Spinal cord (tissue), 10 donors: ENCODE data around the gene BRDT. TPM values are rescaled to one million over a fixed set of nuclear protein-coding genes. Genes with fewer than 3 reads are reported as not detected.

Experiments
- DNase-seq, 6 donors: peaks; one replicate each; pipeline versions ENCODE4 v3.0.0 to v3.0.0-alpha.2; 2013 to 2015; ENCODE audit warnings: low spot score in 6 of 6, low read depth in 4 of 6
- H3K27ac ChIP-seq: one replicate; pipeline ENCODE4 v1.5.1; 2013; ENCODE audit warnings: low read depth, low read length, control low read depth
- H3K27me3 ChIP-seq: one replicate; pipeline ENCODE4 v1.6.1; 2013; ENCODE audit warnings: low read length; ENCODE audit not compliant: control insufficient read depth, insufficient read depth
- H3K36me3 ChIP-seq: one replicate; pipeline ENCODE4 v1.6.1; 2013; ENCODE audit warnings: low read length; ENCODE audit not compliant: control insufficient read depth, insufficient read depth
- H3K4me1 ChIP-seq: one replicate; pipeline ENCODE4 v1.6.1; 2013; ENCODE audit warnings: low read length; ENCODE audit not compliant: control insufficient read depth, insufficient read depth
- H3K4me3 ChIP-seq: one replicate; pipeline ENCODE4 v1.5.1; 2013; ENCODE audit warnings: low read depth, low read length, control low read depth
- H3K9me3 ChIP-seq: one replicate; pipeline ENCODE4 v1.6.1; 2013; ENCODE audit warnings: low read length; ENCODE audit not compliant: control insufficient read depth, insufficient read depth
- WGBS: methylation state at CpG from one replicate; pipeline ENCODE4 v1.1.5; 2013; ENCODE audit warnings: missing lambda C conversion rate; ENCODE audit not compliant: insufficient coverage; 5-methylcytosine and 5-hydroxymethylcytosine counted together
- long read RNA-seq, 4 donors: transcript quantifications; one replicate each; lab custom pipeline, GENCODE V29; 2026
- polyA plus RNA-seq, 2 donors: library from polyadenylated mRNA; unstranded; fragments of 120-200 nt; gene quantifications; one replicate each; pipeline ENCODE4 v1.2.1, GENCODE V29; 2013; ENCODE audit not compliant: insufficient read length in 2 of 2
- total RNA-seq, 2 donors: library from RNA; depleted of rRNA in 1 of 2; stranded (reverse); fragments of 120-200 nt in 1 of 2; fragments of >200 nt in 1 of 2; gene quantifications; one replicate each; pipeline versions ENCODE4 v1.2.3 to v1.2.4, GENCODE V29; 2013 to 2014
- donor health status: healthy.

The BRDT gene
- under 1 TPM; 0.06 to 0.10 TPM for total RNA-seq
- polyA plus RNA-seq: under 1 TPM in 1 of 2 donors, not detected in 1; 0.32 TPM
- long read RNA-seq, donor 1: 0 reads
- long read RNA-seq, donor 2: 0 reads
- long read RNA-seq, donor 3: 0 reads
- long read RNA-seq, donor 4: 0 reads

GRCh38 chr1:91949356-91949699 is at the start of gene BRDT:
BRDT (plus strand) TSS chr1:91949401; CDS start chr1:91962755, 13,354 bp downstream.
- Histone ChIP-seq H3K27me3 (no peaks in the 10 kb centered on the region), H3K4me1 (no peaks in the 10 kb centered on the region), H3K36me3 (no peaks in the 10 kb centered on the region), H3K9me3 (no peaks in the 10 kb centered on the region), H3K27ac (no peak within 1 kb of the TSS), H3K4me3 (no peak within 1 kb of the TSS)
- WGBS: 96% methylated on average over 17 of the region's 23 CpGs
- no peak for DNase-seq

- no peak for DNase-seq
- H3K36me3 ChIP-seq: no peaks in the 10 kb centered on the region
- WGBS: no CpG with 5 or more reads among the region's 1 CpG
- no peaks in the 10 kb centered on the region for H3K9me3 ChIP-seq
- H3K27ac ChIP-seq: no peak overlapping the region
- no peak overlapping the region for H3K4me3 ChIP-seq
- no peaks in the 10 kb centered on the region for H3K27me3 ChIP-seq
- no peaks in the 10 kb centered on the region for H3K4me1 ChIP-seq
Observed at GRCh38 chr1:91900562-91900961, 48.6 kb upstream of the BRDT start.

- H3K27ac ChIP-seq: no peak overlapping the region
- no peak for DNase-seq
- no peak overlapping the region for H3K4me3 ChIP-seq
- H3K4me1 ChIP-seq: no peaks in the 10 kb centered on the region
- no peaks in the 10 kb centered on the region for H3K27me3 ChIP-seq
- no peaks in the 10 kb centered on the region for H3K9me3 ChIP-seq
- no peaks in the 10 kb centered on the region for H3K36me3 ChIP-seq
Observed at GRCh38 chr1:91901231-91901630, 48.0 kb upstream of the BRDT start.

- Histone ChIP-seq H3K4me3 (no peak overlapping the region), H3K36me3 (no peaks in the 10 kb centered on the region), H3K27ac (no peak overlapping the region), H3K4me1 (no peaks in the 10 kb centered on the region), H3K9me3 (no peaks in the 10 kb centered on the region), H3K27me3 (no peaks in the 10 kb centered on the region)
- WGBS: no CpG with 5 or more reads among the region's 1 CpG
- DNase-seq: no peak
Observed at GRCh38 chr1:91912266-91912665, 36.9 kb upstream of the BRDT start.

- Histone ChIP-seq H3K27ac (no peak overlapping the region), H3K4me1 (no peaks in the 10 kb centered on the region), H3K36me3 (no peaks in the 10 kb centered on the region), H3K9me3 (no peaks in the 10 kb centered on the region), H3K27me3 (no peaks in the 10 kb centered on the region), H3K4me3 (no peak overlapping the region)
- no CpG with 5 or more reads among the region's 3 CpGs for WGBS
- no peak for DNase-seq
Observed at GRCh38 chr1:91913018-91913417, 36.2 kb upstream of the BRDT start.

GRCh38 chr1:91916046-91916445 is 33.2 kb upstream of the BRDT start:
- H3K27ac ChIP-seq: no peak overlapping the region
- no CpG with 5 or more reads among the region's 4 CpGs for WGBS
- no peak overlapping the region for H3K4me3 ChIP-seq
- no peaks in the 10 kb centered on the region for H3K36me3 ChIP-seq
- H3K27me3 ChIP-seq: no peaks in the 10 kb centered on the region
- H3K4me1 ChIP-seq: no peaks in the 10 kb centered on the region
- H3K9me3 ChIP-seq: no peaks in the 10 kb centered on the region
- DNase-seq: no peak

- H3K36me3 ChIP-seq: no peaks in the 10 kb centered on the region
- no peak overlapping the region for H3K27ac ChIP-seq
- 75% methylated on average over 1 of the region's 5 CpGs for WGBS
- no peaks in the 10 kb centered on the region for H3K9me3 ChIP-seq
- no peaks in the 10 kb centered on the region for H3K27me3 ChIP-seq
- no peak overlapping the region for H3K4me3 ChIP-seq
- no peaks in the 10 kb centered on the region for H3K4me1 ChIP-seq
- no peak for DNase-seq
Observed at GRCh38 chr1:91916811-91917460, 32.3 kb upstream of the BRDT start.

- H3K9me3 ChIP-seq: no peaks in the 10 kb centered on the region
- no peak overlapping the region for H3K4me3 ChIP-seq
- no peaks in the 10 kb centered on the region for H3K4me1 ChIP-seq
- no peak for DNase-seq
- no peaks in the 10 kb centered on the region for H3K27me3 ChIP-seq
- no peak overlapping the region for H3K27ac ChIP-seq
- no peaks in the 10 kb centered on the region for H3K36me3 ChIP-seq
- WGBS: 81% methylated on average over 8 of the region's 8 CpGs
Observed at GRCh38 chr1:91919962-91920361, 29.2 kb upstream of the BRDT start.

GRCh38 chr1:91924146-91924545 is 25.1 kb upstream of the BRDT start:
- Histone ChIP-seq H3K4me1 (no peaks in the 10 kb centered on the region), H3K4me3 (no peak overlapping the region), H3K27ac (no peak overlapping the region), H3K9me3 (no peaks in the 10 kb centered on the region), H3K27me3 (no peaks in the 10 kb centered on the region), H3K36me3 (no peaks in the 10 kb centered on the region)
- WGBS: 78% methylated on average over 2 of the region's 2 CpGs
- no peak for DNase-seq

- Histone ChIP-seq H3K36me3 (no peaks in the 10 kb centered on the region), H3K9me3 (no peaks in the 10 kb centered on the region), H3K4me1 (no peaks in the 10 kb centered on the region), H3K27ac (no peak overlapping the region), H3K4me3 (no peak overlapping the region), H3K27me3 (no peaks in the 10 kb centered on the region)
- WGBS: 94% methylated on average over 2 of the region's 4 CpGs
- DNase-seq: no peak
Observed at GRCh38 chr1:91925644-91926435, 23.4 kb upstream of the BRDT start.
